Astrocyte of the cerebellum (primary cell): ENCODE measurements around the gene PADI1.

Experiments
- DNase-seq: peaks from one replicate; pipeline ENCODE4 v3.0.0-alpha.2; 2011; ENCODE audit warnings: low read depth
- H3K4me3 ChIP-seq: 2 replicates; pipeline ENCODE4 v1.5.1; 2011; ENCODE audit warnings: mild to moderate bottlenecking, low read depth, low read length, moderate library complexity
- in situ Hi-C: cut with HindIII; loops from 2 replicates; pipeline ENCODE4 v1.10.0; 2017; ENCODE audit warnings: low sequenced_read_pairs
- TF ChIP-seq, protein P1 (sequence below): IDR thresholded peaks from 2 replicates; pipeline ENCODE4 v1.5.1; 2012; ENCODE audit warnings: low read length, low read depth, moderate library complexity, mild to moderate bottlenecking; ENCODE audit errors: missing control alignments

PADI1 gene

DNA sequence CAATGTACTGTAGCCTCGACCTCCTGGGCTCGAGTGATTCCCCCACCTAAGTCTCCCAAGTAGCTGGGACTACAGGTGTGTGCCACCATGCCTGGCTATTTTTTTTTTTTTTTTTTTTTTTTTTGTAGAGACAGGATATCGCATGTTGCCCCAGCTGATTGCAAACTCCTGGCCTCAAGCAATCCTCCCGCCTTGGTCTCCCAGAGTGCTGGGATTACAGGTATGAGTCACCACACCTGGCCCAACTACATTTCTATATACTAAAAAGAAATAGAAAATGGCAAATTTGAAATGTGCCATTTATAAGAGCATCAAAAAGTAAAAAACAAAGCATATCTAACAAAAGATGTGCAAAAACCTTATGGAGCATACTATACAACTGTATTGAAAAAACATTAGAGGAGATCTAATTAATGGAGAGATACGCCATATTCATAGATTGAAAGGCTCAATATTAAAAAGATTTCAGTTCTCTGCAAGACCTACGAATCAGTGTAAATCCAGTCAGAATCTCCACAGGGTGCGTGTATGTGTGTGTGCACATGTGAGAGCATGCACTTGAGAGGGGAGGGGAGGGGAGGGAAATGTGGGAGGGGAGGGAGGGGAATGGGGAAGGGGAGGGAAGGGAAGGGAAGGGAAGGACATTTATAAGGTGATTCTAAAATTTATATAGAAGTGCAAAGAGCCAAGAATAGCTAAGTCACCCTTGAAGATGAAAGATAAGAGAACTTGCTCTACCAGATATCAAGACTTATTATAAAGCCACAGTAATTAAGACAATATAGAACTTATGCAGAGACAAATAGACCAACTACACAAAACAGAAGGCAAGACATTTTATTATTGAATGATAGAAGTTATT, 87.6 kb downstream of the PADI1 start:
- TF ChIP-seq, protein P1, sequence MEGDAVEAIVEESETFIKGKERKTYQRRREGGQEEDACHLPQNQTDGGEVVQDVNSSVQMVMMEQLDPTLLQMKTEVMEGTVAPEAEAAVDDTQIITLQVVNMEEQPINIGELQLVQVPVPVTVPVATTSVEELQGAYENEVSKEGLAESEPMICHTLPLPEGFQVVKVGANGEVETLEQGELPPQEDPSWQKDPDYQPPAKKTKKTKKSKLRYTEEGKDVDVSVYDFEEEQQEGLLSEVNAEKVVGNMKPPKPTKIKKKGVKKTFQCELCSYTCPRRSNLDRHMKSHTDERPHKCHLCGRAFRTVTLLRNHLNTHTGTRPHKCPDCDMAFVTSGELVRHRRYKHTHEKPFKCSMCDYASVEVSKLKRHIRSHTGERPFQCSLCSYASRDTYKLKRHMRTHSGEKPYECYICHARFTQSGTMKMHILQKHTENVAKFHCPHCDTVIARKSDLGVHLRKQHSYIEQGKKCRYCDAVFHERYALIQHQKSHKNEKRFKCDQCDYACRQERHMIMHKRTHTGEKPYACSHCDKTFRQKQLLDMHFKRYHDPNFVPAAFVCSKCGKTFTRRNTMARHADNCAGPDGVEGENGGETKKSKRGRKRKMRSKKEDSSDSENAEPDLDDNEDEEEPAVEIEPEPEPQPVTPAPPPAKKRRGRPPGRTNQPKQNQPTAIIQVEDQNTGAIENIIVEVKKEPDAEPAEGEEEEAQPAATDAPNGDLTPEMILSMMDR, result no peak

DNA sequence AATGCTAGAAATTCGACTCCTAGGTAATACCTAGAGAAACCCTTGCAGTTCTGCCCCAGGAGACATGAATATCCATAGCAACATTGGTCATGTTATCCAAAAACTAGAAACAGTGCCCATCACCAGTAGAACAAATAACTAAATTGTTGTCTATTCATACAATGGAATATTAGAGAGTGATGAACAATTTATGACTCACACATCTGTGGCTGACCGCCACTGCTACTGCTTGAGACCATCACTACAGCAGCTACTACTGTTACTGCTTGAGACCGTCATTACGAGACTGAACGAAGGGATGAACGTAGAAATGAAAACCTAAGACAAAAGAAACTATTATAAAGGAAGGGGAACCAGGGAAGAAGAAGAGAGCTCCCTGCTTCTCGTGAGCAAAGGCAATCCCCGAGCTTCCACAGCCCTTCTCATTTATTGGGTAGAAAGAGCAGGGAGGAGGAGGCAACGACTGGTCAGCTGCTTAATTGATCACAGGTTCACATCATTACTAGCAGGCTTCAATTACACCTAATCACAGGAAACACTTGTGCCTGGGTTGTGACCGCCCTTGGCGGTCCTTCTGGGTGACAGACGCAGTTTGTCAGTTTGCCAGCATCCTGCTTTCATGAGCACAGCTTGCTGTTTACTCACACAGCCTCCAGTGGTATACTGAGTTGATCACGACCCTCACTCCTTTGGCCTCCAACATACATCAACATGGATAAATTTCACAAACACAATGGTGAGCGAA, 88.9 kb downstream of the PADI1 start:
- DNase-seq, result no peak
- TF ChIP-seq, protein P1, result no peak
- H3K4me3 ChIP-seq, result no peak overlapping the region
- in situ Hi-C loops, result no loop called here

More for the DNA sequence above, 87.6 kb downstream of the PADI1 start:
- no peak for DNase-seq
- in situ Hi-C loops, result no loop called here
- no peak overlapping the region for H3K4me3 ChIP-seq

DNA sequence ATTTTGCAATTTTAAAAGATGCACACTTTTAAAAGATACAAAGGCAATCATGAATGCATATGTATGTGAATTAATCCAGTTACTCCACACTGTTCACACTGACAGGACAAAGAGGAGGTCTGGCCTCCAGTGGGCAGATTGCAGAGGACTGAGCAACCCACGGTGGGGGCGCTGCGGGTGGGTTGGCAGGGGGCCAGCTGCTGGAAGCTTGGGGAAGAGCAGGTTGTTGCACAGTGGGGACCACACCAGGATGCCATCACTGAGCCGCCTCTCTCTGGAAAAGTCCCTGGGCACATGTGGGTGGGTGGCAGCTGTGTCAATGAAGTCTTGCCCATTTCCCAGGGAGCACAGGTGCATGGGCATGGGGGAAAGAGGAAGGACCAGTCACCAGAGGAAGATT, 90.4 kb downstream of the PADI1 start:
- TF ChIP-seq, protein P1, result no peak
- in situ Hi-C loops, result no loop called here
- H3K4me3 ChIP-seq, result no peak overlapping the region
- DNase-seq, result no peak
